SK-N-MC (cell line): Measurements from ENCODE around the gene MYPOP.

Experiments used
- EZH2 ChIP-seq: fragments of 200-600 bp; sonication (generic); IDR thresholded peaks from one replicate; pipeline ENCODE4 v1.6.1; 2017; ENCODE audit warnings: antibody characterized with exemption
- POLR2AphosphoS5 ChIP-seq: IDR thresholded peaks from 2 replicates; pipeline ENCODE4 v1.6.1; 2012; ENCODE audit warnings: mild to moderate bottlenecking, low read depth, low read length, borderline replicate concordance

- TF ChIP-seq POLR2AphosphoS5 = no peak
- TF ChIP-seq EZH2 = no peak
Measured at GRCh38 chr19:45947926-45948325, 45.5 kb upstream of the MYPOP start.
